Measurements from ENCODE around the gene EPAS1.

EPAS1 gene

GRCh38 chr2:46375566-46376125, 78.4 kb downstream of the EPAS1 start:
- no peak for DNase-seq (ENCODE audit: low read depth)
- H3K4me3 ChIP-seq (ENCODE audit: low read depth, low read length), result no peak overlapping the region
- no peak for TF ChIP-seq CTCF (conservative IDR thresholded peaks at IDR 0.05; ENCODE audit: low read depth, low read length)

- no peak for DNase-seq (ENCODE audit: low read depth)
These were observed 79.4 kb downstream of the EPAS1 start for GRCh38 chr2:46376586-46376985.

GRCh38 chr2:46377101-46377581, 79.9 kb downstream of the EPAS1 start:
- H3K4me3 ChIP-seq (ENCODE audit: low read depth, low read length), result no peak overlapping the region
- TF ChIP-seq CTCF (conservative IDR thresholded peaks at IDR 0.05; ENCODE audit: low read depth, low read length), result no peak
- DNase-seq (ENCODE audit: low read depth), result no peak

More at GRCh38 chr2:46376586-46376985, 79.4 kb downstream of the EPAS1 start:
- no peak for TF ChIP-seq CTCF (conservative IDR thresholded peaks at IDR 0.05; ENCODE audit: low read depth, low read length)
- H3K4me3 ChIP-seq (ENCODE audit: low read depth, low read length), result no peak overlapping the region

GRCh38 chr2:46377666-46378560, 80.7 kb downstream of the EPAS1 start:
- DNase-seq (ENCODE audit: low read depth), result no peak
- H3K4me3 ChIP-seq (ENCODE audit: low read depth, low read length), result no peak overlapping the region
- no peak for TF ChIP-seq CTCF (conservative IDR thresholded peaks at IDR 0.05; ENCODE audit: low read depth, low read length)

- no peak for TF ChIP-seq CTCF (conservative IDR thresholded peaks at IDR 0.05; ENCODE audit: low read depth, low read length)
- no peak overlapping the region for H3K4me3 ChIP-seq (ENCODE audit: low read depth, low read length)
- DNase-seq (ENCODE audit: low read depth), result no peak
These were observed 81.4 kb downstream of the EPAS1 start for GRCh38 chr2:46378616-46379015.

- no peak overlapping the region for H3K4me3 ChIP-seq (ENCODE audit: low read depth, low read length)
- no peak for TF ChIP-seq CTCF (conservative IDR thresholded peaks at IDR 0.05; ENCODE audit: low read depth, low read length)
- peak; percentile 45 for DNase-seq (ENCODE audit: low read depth)
These were observed 82.2 kb downstream of the EPAS1 start for GRCh38 chr2:46379213-46380037.
